ENCODE measurements around the gene MGAT5.

Gene MGAT5

GRCh38 chr2:134401081-134401497 is 147.2 kb downstream of the MGAT5 start:
- no peak overlapping the region for H3K9ac ChIP-seq (ENCODE audit: low read depth, low read length)
- no peaks in the 10 kb centered on the region for H3K27me3 ChIP-seq (ENCODE audit: control insufficient read depth, insufficient read depth, low read length)
- H3K36me3 ChIP-seq (ENCODE audit: control insufficient read depth, insufficient read depth, low read length): no peaks in the 10 kb centered on the region
- no peak overlapping the region for H3K4me3 ChIP-seq (ENCODE audit: low read depth, low read length)
- no peaks in the 10 kb centered on the region for H3K4me1 ChIP-seq (ENCODE audit: control insufficient read depth, insufficient read depth, low read length)
- H3K9me3 ChIP-seq (ENCODE audit: control insufficient read depth, insufficient read depth, low read length): no peaks in the 10 kb centered on the region

GRCh38 chr2:134401789-134402188 is 147.9 kb downstream of the MGAT5 start:
- Histone ChIP-seq H3K9ac (ENCODE audit: low read depth, low read length) (no peak overlapping the region), H3K27me3 (ENCODE audit: control insufficient read depth, insufficient read depth, low read length) (no peaks in the 10 kb centered on the region), H3K36me3 (ENCODE audit: control insufficient read depth, insufficient read depth, low read length) (no peaks in the 10 kb centered on the region), H3K9me3 (ENCODE audit: control insufficient read depth, insufficient read depth, low read length) (no peaks in the 10 kb centered on the region), H3K4me1 (ENCODE audit: control insufficient read depth, insufficient read depth, low read length) (no peaks in the 10 kb centered on the region), H3K4me3 (ENCODE audit: low read depth, low read length) (no peak overlapping the region)

GRCh38 chr2:134402410-134402809 is 148.5 kb downstream of the MGAT5 start:
- no peaks in the 10 kb centered on the region for H3K27me3 ChIP-seq (ENCODE audit: control insufficient read depth, insufficient read depth, low read length)
- no peaks in the 10 kb centered on the region for H3K4me1 ChIP-seq (ENCODE audit: control insufficient read depth, insufficient read depth, low read length)
- H3K4me3 ChIP-seq (ENCODE audit: low read depth, low read length): no peak overlapping the region
- no peak overlapping the region for H3K9ac ChIP-seq (ENCODE audit: low read depth, low read length)
- H3K36me3 ChIP-seq (ENCODE audit: control insufficient read depth, insufficient read depth, low read length): no peaks in the 10 kb centered on the region
- no peaks in the 10 kb centered on the region for H3K9me3 ChIP-seq (ENCODE audit: control insufficient read depth, insufficient read depth, low read length)

GRCh38 chr2:134405611-134406081 is 151.8 kb downstream of the MGAT5 start:
- Histone ChIP-seq H3K4me3 (ENCODE audit: low read depth, low read length) (no peak overlapping the region), H3K9me3 (ENCODE audit: control insufficient read depth, insufficient read depth, low read length) (no peaks in the 10 kb centered on the region), H3K36me3 (ENCODE audit: control insufficient read depth, insufficient read depth, low read length) (no peaks in the 10 kb centered on the region), H3K27me3 (ENCODE audit: control insufficient read depth, insufficient read depth, low read length) (no peaks in the 10 kb centered on the region), H3K9ac (ENCODE audit: low read depth, low read length) (no peak overlapping the region), H3K4me1 (ENCODE audit: control insufficient read depth, insufficient read depth, low read length) (no peaks in the 10 kb centered on the region)

- H3K36me3 ChIP-seq (ENCODE audit: control insufficient read depth, insufficient read depth, low read length): no peaks in the 10 kb centered on the region
- no peaks in the 10 kb centered on the region for H3K27me3 ChIP-seq (ENCODE audit: control insufficient read depth, insufficient read depth, low read length)
- no peaks in the 10 kb centered on the region for H3K9me3 ChIP-seq (ENCODE audit: control insufficient read depth, insufficient read depth, low read length)
- H3K4me1 ChIP-seq (ENCODE audit: control insufficient read depth, insufficient read depth, low read length): no peaks in the 10 kb centered on the region
- no peak overlapping the region for H3K9ac ChIP-seq (ENCODE audit: low read depth, low read length)
- no peak overlapping the region for H3K4me3 ChIP-seq (ENCODE audit: low read depth, low read length)
These were observed 152.4 kb downstream of the MGAT5 start for GRCh38 chr2:134406311-134406710.

GRCh38 chr2:134406736-134407135 is 152.9 kb downstream of the MGAT5 start:
- H3K27me3 ChIP-seq (ENCODE audit: control insufficient read depth, insufficient read depth, low read length): no peaks in the 10 kb centered on the region
- H3K36me3 ChIP-seq (ENCODE audit: control insufficient read depth, insufficient read depth, low read length): no peaks in the 10 kb centered on the region
- no peaks in the 10 kb centered on the region for H3K9me3 ChIP-seq (ENCODE audit: control insufficient read depth, insufficient read depth, low read length)
- H3K4me1 ChIP-seq (ENCODE audit: control insufficient read depth, insufficient read depth, low read length): peaks cover 2% of the 10 kb centered on the region
- no peak overlapping the region for H3K9ac ChIP-seq (ENCODE audit: low read depth, low read length)
- no peak overlapping the region for H3K4me3 ChIP-seq (ENCODE audit: low read depth, low read length)

- H3K27me3 ChIP-seq (ENCODE audit: control insufficient read depth, insufficient read depth, low read length): no peaks in the 10 kb centered on the region
- no peak overlapping the region for H3K9ac ChIP-seq (ENCODE audit: low read depth, low read length)
- no peaks in the 10 kb centered on the region for H3K9me3 ChIP-seq (ENCODE audit: control insufficient read depth, insufficient read depth, low read length)
- no peaks in the 10 kb centered on the region for H3K36me3 ChIP-seq (ENCODE audit: control insufficient read depth, insufficient read depth, low read length)
- H3K4me3 ChIP-seq (ENCODE audit: low read depth, low read length): no peak overlapping the region
- H3K4me1 ChIP-seq (ENCODE audit: control insufficient read depth, insufficient read depth, low read length): peaks cover 6% of the 10 kb centered on the region
These were observed 153.4 kb downstream of the MGAT5 start for GRCh38 chr2:134407154-134407890.

- Histone ChIP-seq H3K4me1 (ENCODE audit: control insufficient read depth, insufficient read depth, low read length) (peaks cover 6% of the 10 kb centered on the region), H3K4me3 (ENCODE audit: low read depth, low read length) (no peak overlapping the region), H3K9me3 (ENCODE audit: control insufficient read depth, insufficient read depth, low read length) (no peaks in the 10 kb centered on the region), H3K27me3 (ENCODE audit: control insufficient read depth, insufficient read depth, low read length) (no peaks in the 10 kb centered on the region), H3K36me3 (ENCODE audit: control insufficient read depth, insufficient read depth, low read length) (no peaks in the 10 kb centered on the region), H3K9ac (ENCODE audit: low read depth, low read length) (no peak overlapping the region)
These were observed 154.5 kb downstream of the MGAT5 start for GRCh38 chr2:134408386-134408785.

GRCh38 chr2:134408791-134409190 is 154.9 kb downstream of the MGAT5 start:
- Histone ChIP-seq H3K4me1 (ENCODE audit: control insufficient read depth, insufficient read depth, low read length) (peaks cover 6% of the 10 kb centered on the region), H3K27me3 (ENCODE audit: control insufficient read depth, insufficient read depth, low read length) (no peaks in the 10 kb centered on the region), H3K9ac (ENCODE audit: low read depth, low read length) (no peak overlapping the region), H3K36me3 (ENCODE audit: control insufficient read depth, insufficient read depth, low read length) (no peaks in the 10 kb centered on the region), H3K9me3 (ENCODE audit: control insufficient read depth, insufficient read depth, low read length) (no peaks in the 10 kb centered on the region), H3K4me3 (ENCODE audit: low read depth, low read length) (no peak overlapping the region)

GRCh38 chr2:134410006-134410405 is 156.1 kb downstream of the MGAT5 start:
- H3K36me3 ChIP-seq (ENCODE audit: control insufficient read depth, insufficient read depth, low read length): no peaks in the 10 kb centered on the region
- peaks cover 6% of the 10 kb centered on the region for H3K4me1 ChIP-seq (ENCODE audit: control insufficient read depth, insufficient read depth, low read length)
- no peaks in the 10 kb centered on the region for H3K27me3 ChIP-seq (ENCODE audit: control insufficient read depth, insufficient read depth, low read length)
- no peaks in the 10 kb centered on the region for H3K9me3 ChIP-seq (ENCODE audit: control insufficient read depth, insufficient read depth, low read length)
- H3K4me3 ChIP-seq (ENCODE audit: low read depth, low read length): no peak overlapping the region
- H3K9ac ChIP-seq (ENCODE audit: low read depth, low read length): no peak overlapping the region

GRCh38 chr2:134410831-134411231 is 157.0 kb downstream of the MGAT5 start:
- Histone ChIP-seq H3K4me3 (ENCODE audit: low read depth, low read length) (no peak overlapping the region), H3K4me1 (ENCODE audit: control insufficient read depth, insufficient read depth, low read length) (peaks cover 6% of the 10 kb centered on the region), H3K9ac (ENCODE audit: low read depth, low read length) (no peak overlapping the region), H3K36me3 (ENCODE audit: control insufficient read depth, insufficient read depth, low read length) (no peaks in the 10 kb centered on the region), H3K9me3 (ENCODE audit: control insufficient read depth, insufficient read depth, low read length) (no peaks in the 10 kb centered on the region), H3K27me3 (ENCODE audit: control insufficient read depth, insufficient read depth, low read length) (no peaks in the 10 kb centered on the region)

- Histone ChIP-seq H3K27me3 (ENCODE audit: control insufficient read depth, insufficient read depth, low read length) (no peaks in the 10 kb centered on the region), H3K9me3 (ENCODE audit: control insufficient read depth, insufficient read depth, low read length) (no peaks in the 10 kb centered on the region), H3K4me3 (ENCODE audit: low read depth, low read length) (no peak overlapping the region), H3K36me3 (ENCODE audit: control insufficient read depth, insufficient read depth, low read length) (no peaks in the 10 kb centered on the region), H3K4me1 (ENCODE audit: control insufficient read depth, insufficient read depth, low read length) (peaks cover 6% of the 10 kb centered on the region), H3K9ac (ENCODE audit: low read depth, low read length) (no peak overlapping the region)
These were observed 157.5 kb downstream of the MGAT5 start for GRCh38 chr2:134411279-134411827.
